HUES6 (cell line): ENCODE data around the gene TMEM239.
"Not testable (repeated sequence)": the region's sequence is repeated elsewhere in the genome, so short reads cannot be mapped to it uniquely, and the experiment has no call there.

Source experiments
- H3K27ac ChIP-seq: 2 replicates; pipeline ENCODE4 v1.7.0; 2013; ENCODE audit warnings: low read depth, mild to moderate bottlenecking, low read length, inconsistent platforms
- H3K27me3 ChIP-seq: 2 replicates; pipeline ENCODE4 v1.6.1; 2013; ENCODE audit warnings: low read length; ENCODE audit not compliant: control insufficient read depth, insufficient read depth
- H3K36me3 ChIP-seq: 2 replicates; pipeline ENCODE4 v1.6.1; 2013; ENCODE audit warnings: low read length; ENCODE audit not compliant: control insufficient read depth, insufficient read depth
- H3K4me1 ChIP-seq: 2 replicates; pipeline ENCODE4 v1.6.1; 2013; ENCODE audit warnings: low read length; ENCODE audit not compliant: control insufficient read depth, insufficient read depth
- H3K4me3 ChIP-seq: 2 replicates; pipeline ENCODE4 v1.5.1; 2013; ENCODE audit warnings: low read depth, low read length
- H3K9ac ChIP-seq: one replicate; pipeline ENCODE4 v1.6.1; 2013; ENCODE audit warnings: mild to moderate bottlenecking, low read length
- H3K9me3 ChIP-seq: 2 replicates; pipeline ENCODE4 v1.6.1; 2013; ENCODE audit warnings: low read depth, low read length; ENCODE audit not compliant: control insufficient read depth, insufficient read depth

The TMEM239 gene

DNA sequence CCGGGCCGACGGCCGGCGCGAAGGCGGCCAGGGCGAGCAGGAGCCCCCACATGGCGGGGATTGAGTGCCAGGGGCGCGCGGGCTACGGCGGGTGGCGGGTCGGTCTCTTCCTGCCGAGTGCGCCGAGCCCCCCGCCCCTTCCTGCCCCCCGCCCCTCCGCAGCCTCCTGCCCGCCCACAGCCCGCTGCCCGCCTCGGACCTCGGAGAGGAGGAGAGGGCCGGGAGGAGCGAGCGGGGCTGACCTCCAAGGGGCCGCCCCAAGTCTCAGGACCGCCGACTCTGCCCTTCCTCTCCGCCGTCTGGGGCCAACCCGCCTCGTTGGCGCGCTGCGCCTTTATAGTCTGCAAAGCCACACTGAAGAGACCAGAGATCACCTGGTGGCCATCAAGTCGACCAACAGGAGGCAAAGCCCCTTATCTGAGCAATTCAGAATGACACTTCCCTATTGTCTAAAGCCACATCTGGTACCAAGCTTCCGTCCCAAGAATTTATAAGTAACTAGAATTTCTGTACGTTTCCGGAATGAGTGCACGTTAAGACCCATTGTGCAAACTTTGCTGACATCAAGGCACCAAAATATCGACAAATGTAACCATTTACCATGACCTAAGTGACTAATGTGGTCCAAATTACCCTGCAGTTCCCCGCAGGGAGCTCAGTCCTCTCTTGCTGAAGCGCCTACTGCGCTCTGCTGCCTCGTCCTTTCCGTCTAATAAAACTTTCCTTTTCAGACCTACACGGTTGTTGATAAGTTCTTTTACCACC, 15.5 kb upstream of the TMEM239 start, which contains the start of gene CPXM1:
CPXM1 (minus strand) TSS at position 107 of the 765 bp plus-strand sequence; CDS start at position 52, 55 bp downstream.
- H3K36me3 ChIP-seq, result peaks cover 31% of the 10 kb centered on the region
- H3K9me3 ChIP-seq, result no peaks in the 10 kb centered on the region
- H3K27ac ChIP-seq, result peak within 1 kb of the TSS; percentile 4; the same call in 1 of the 2 replicates
- H3K4me1 ChIP-seq, result peaks cover 36% of the 10 kb centered on the region
- H3K27me3 ChIP-seq, result peaks cover 55% of the 10 kb centered on the region
- peak within 1 kb of the TSS; percentile 98 for H3K4me3 ChIP-seq
- peak within 1 kb of the TSS; percentile 86 for H3K9ac ChIP-seq

DNA sequence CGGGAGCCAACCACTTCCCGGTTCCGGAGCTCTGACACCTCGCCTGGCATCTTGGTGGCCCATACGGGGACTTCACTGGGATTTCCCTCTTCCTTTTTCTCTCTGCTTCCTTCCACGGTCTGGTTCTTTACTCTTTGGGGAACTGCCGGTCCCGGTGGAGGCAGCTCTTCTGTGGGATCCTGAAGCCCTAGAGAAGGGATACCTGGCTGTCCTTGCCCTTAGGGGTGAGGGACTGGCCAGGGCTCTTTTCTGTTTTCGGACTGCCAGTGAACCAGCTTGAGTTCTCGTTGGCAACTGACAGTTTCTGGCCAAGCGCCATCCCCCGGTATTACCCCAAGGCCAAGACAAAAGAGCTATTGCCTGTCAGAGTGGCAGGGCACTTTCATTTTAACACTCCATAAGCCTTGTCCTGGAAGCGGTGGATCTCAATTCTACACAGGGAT, 14.9 kb upstream of the TMEM239 start:
- Histone ChIP-seq H3K4me1 (peaks cover 42% of the 10 kb centered on the region), H3K27ac (no peak overlapping the region), H3K9me3 (no peaks in the 10 kb centered on the region), H3K9ac (peak overlapping the region; percentile 42), H3K36me3 (peaks cover 25% of the 10 kb centered on the region), H3K27me3 (peaks cover 61% of the 10 kb centered on the region), H3K4me3 (peak overlapping the region; percentile 98)

DNA sequence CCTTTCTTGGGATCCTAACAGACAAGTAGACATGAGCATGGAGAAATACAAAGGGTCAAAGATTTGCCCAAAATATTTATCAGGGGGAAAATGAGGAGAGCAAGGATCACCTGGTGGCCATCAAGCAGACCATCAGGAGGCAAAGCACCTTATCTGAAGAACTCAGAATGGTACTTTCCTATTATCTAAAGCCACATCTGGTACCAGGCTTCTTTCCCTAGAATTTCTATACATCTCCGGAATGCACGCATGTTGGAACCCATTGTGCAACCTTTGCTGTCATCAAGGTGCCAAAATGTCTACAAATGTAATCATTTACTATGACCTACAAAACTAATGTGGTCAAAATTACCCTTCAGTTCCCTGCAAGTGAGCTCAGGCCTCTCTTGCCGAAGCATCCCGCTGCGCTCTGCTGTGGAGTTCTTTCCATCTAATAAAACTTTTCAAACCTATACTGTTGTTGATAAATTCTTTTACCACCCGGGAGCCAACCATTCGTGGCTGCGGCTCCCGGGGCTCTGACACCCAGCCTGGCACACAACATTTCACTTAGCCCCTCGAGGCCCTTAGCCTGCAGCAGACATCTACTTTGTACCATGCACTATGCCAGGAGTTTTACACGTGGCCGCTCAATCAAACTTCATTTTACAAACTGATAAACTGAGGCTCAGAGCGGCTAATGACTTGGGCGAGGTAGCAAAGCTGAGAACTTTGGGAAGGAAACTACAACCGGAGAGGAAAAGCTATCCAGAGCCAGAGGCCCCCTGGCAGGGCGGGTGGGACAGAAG, 11.9 kb upstream of the TMEM239 start:
- peaks cover 78% of the 10 kb centered on the region for H3K27me3 ChIP-seq
- no peak overlapping the region for H3K9ac ChIP-seq
- H3K27ac ChIP-seq, result no peak overlapping the region
- no peaks in the 10 kb centered on the region for H3K36me3 ChIP-seq
- no peaks in the 10 kb centered on the region for H3K9me3 ChIP-seq
- peaks cover 35% of the 10 kb centered on the region for H3K4me1 ChIP-seq
- H3K4me3 ChIP-seq, result no peak overlapping the region

DNA sequence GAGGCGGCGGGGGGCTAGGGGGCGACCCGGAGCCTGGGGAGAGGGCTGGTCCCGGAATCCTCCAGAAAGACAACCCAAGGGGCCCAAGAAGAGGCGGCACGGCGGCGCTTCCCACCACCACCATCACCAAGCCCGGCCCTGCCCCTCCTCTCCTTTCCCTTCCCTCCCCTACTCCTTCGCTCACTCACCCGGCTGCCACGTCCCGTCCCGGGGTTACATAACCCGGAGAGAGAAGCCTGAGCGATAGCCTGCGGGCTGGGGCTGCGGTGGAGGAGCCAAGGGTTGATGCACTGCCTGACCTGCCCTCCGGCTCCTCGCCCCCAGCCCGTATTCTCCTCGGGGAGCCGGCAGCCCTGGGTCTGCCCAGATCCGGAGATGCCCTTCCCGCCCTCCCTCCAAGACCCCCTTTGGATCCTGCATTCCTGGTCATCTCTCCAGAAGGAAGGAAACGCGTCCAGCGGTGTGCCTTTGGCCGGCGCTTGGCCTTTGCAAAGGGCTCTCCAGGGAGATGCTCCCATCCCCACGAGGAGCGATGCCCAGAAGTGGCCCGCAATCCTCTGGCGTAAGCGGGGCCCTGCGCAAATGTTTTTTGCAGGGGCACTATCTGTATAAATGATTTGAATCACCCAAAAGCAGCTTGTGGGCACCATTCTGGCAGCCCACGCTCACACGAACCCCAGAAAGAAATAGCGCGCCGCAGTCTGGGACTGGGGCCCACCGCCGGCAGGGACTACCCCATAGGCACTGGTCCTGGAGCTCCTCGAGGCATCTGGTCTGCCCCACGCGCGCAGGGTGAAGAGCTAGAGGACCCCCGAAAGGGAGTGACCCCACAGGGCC, 11.1 kb upstream of the TMEM239 start:
- Histone ChIP-seq H3K27ac (no peak overlapping the region), H3K27me3 (peaks cover 75% of the 10 kb centered on the region), H3K4me3 (peak overlapping the region; percentile 53), H3K9ac (no peak overlapping the region), H3K4me1 (peaks cover 26% of the 10 kb centered on the region), H3K9me3 (no peaks in the 10 kb centered on the region), H3K36me3 (no peaks in the 10 kb centered on the region)

DNA sequence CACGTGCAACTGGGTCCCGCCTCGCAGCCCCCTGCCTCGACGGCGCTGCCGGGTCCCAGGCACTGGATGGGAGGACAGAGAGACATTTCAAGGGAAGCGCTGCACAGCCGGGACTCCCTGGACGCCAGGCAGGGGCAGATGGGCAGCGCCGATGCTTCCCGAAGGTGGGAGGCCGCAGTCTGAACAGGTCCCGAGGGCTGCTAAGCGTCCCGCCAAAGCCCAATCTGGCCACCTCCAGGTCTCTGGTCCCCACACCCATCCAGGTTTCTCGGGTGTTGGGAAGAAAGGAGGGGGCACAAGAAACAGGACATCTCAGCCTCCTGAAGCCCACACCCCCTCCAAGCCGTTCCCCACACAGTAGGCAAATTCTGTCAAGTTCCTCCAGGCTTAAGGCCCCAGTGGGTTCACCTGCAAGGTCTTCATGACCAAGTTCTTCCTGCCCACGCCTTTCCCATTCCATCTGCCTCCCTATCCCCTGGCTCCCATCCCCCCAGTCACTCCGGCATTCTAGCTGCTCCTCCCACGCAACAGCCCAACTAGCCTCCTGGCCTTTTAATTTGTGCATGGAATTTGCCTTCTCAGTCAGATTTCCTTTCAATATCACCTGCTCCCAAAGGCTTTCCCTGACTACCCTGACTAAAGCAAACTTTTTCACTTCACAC, 10.3 kb upstream of the TMEM239 start:
- Histone ChIP-seq H3K27ac (no peak overlapping the region), H3K27me3 (peaks cover 72% of the 10 kb centered on the region), H3K4me3 (0 out of 2 replicates have a peak overlapping the region, but pooled peaks have one; percentile 53), H3K36me3 (no peaks in the 10 kb centered on the region), H3K9ac (no peak overlapping the region), H3K4me1 (peaks cover 26% of the 10 kb centered on the region), H3K9me3 (no peaks in the 10 kb centered on the region)

DNA sequence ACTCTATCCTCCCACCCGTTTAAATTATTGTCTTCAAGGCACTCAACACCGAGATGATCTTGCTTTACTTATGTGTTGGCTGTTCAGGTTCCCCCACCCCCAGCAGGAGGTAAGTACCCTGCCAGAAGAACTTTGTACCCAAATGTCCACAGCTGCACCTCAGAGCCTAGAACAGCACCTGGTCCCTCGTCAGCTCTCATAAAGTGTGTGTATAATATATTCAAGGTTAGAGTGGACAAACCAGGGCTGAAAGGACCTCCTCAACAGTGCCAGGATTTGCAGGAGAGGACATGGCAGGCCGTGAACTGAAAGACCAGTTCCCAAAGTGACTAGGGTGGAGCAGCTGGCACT, 9.8 kb upstream of the TMEM239 start:
- Histone ChIP-seq H3K4me1 (peaks cover 23% of the 10 kb centered on the region), H3K36me3 (no peaks in the 10 kb centered on the region), H3K4me3 (no peak overlapping the region), H3K9ac (no peak overlapping the region), H3K9me3 (no peaks in the 10 kb centered on the region), H3K27me3 (peaks cover 67% of the 10 kb centered on the region), H3K27ac (no peak overlapping the region)

DNA sequence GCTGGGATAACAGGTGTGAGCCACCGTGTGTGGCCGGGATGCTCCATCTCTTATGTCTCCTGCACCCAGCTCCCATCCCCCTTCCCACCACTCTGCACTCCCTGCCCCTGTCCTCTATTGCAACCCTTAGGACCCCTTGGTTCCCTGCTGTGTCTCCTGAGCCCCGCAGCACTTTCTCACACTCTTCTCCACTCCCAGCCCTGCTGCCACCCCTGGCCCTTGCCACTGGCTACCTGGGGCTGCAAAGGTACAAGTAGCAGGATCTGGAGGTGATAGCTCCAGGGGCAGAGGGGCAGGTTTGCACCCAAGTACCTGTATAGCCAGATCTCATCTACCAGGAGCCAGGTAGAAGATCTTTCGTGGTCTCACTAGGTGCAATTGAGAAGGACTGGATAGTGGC, 9.1 kb upstream of the TMEM239 start:
- no peak overlapping the region for H3K9ac ChIP-seq
- peaks cover 60% of the 10 kb centered on the region for H3K27me3 ChIP-seq
- H3K36me3 ChIP-seq, result no peaks in the 10 kb centered on the region
- no peak overlapping the region for H3K27ac ChIP-seq
- H3K4me1 ChIP-seq, result peaks cover 19% of the 10 kb centered on the region
- H3K9me3 ChIP-seq, result peaks cover 1% of the 10 kb centered on the region; the same call in 1 of the 2 replicates
- H3K4me3 ChIP-seq, result no peak overlapping the region

DNA sequence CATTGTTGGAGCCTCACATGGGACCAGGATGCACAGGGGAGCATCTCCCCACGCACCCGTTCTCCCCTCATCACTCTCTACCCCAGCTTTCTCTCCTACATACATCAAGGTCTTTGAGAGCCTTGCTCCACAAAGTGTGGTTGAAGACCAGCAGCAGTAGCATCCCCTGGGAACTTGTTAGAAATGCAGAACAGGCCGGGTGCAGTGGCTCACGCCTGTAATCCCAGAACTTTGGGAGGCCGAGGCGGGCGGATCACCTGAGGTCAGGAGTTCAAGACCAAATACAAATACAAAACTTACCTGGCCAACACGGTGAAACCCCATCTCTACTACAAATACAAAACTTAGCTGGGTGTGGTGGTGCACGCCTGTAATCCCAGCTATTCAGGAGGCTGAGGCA, 8.2 kb upstream of the TMEM239 start:
- not testable (repeated sequence) for H3K36me3 ChIP-seq, H3K9me3 ChIP-seq, H3K9ac ChIP-seq, H3K27ac ChIP-seq, H3K4me3 ChIP-seq
- Histone ChIP-seq H3K4me1 (peaks cover 19% of the 10 kb centered on the region), H3K27me3 (peaks cover 51% of the 10 kb centered on the region)

DNA sequence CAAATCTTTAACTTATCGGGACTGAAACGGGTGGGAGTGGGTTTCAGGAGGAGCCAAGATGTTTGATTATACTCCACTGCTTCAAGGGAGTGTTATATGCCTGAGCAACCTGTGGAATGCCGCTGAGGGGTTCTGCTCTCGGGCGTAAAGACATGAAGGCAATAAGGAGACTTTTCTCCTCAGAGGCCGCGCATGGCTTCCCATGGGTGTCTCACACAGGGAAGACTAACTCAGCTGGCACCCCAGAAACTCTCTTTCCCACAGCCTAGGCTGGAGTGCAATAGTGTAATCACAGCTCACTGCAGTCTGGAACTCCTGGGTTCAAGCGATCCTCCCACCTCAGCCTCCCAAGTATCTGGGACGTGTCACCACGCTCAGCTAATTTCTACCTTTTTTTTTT, 6.5 kb upstream of the TMEM239 start:
- Histone ChIP-seq H3K27ac (no peak overlapping the region), H3K9ac (no peak overlapping the region)

DNA sequence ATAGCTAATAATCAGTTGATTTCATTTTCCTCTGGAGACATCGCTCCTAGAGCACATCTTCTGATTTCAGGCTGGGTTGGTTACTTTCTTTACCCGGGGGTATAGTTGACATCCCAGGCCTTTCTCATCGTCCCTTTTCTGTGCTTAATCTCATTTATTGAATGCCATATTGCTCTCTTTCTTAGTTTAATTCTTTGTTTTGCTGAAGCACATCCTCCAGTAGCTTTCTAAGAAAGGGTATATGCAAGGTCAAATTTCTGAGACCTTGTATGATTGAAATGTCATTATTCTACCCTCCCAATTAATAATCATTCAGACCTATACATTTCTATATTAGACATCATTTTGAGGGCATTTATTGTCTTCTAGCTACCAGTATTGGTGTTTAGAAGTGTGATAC, 4.0 kb upstream of the TMEM239 start:
- Histone ChIP-seq H3K9me3 (peaks cover 6% of the 10 kb centered on the region), H3K4me3 (no peak overlapping the region), H3K4me1 (peaks cover 5% of the 10 kb centered on the region; the same call in 1 of the 2 replicates), H3K27me3 (peaks cover 10% of the 10 kb centered on the region), H3K27ac (no peak overlapping the region), H3K36me3 (no peaks in the 10 kb centered on the region), H3K9ac (no peak overlapping the region)

More for the DNA sequence above, 6.5 kb upstream of the TMEM239 start:
- H3K4me1 ChIP-seq, result peaks cover 19% of the 10 kb centered on the region
- no peaks in the 10 kb centered on the region for H3K36me3 ChIP-seq
- H3K4me3 ChIP-seq, result no peak overlapping the region
- H3K27me3 ChIP-seq, result peaks cover 33% of the 10 kb centered on the region
- peaks cover 6% of the 10 kb centered on the region for H3K9me3 ChIP-seq
